ENCODE results near the gene FAT1.
A peak's percentile ranks its signal among the peaks of the same experiment; 100 is the strongest.

The FAT1 gene

GRCh38 chr4:186749611-186750281 lies 26.1 kb upstream of the FAT1 start:
- no peak for DNase-seq

DNA sequence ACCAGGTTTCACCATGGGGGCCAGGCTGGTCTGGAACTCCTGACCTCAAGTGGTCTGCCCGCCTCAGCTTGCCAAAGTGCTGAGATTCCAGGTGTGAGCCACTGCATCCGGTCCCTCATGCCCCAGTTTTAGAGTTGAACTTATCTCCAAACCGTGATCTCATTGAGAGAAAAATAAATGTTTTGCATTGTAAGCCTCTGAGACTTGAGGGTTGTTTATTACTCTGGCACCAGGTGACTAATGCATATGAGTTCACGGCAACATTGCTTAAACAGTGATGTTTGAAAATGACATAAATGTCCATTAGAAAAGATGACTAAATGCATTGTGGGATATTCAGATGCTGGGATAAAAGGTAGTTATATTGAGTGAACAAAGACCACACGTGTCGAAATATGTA lies 22.9 kb upstream of the FAT1 start:
- no peak for DNase-seq

DNA sequence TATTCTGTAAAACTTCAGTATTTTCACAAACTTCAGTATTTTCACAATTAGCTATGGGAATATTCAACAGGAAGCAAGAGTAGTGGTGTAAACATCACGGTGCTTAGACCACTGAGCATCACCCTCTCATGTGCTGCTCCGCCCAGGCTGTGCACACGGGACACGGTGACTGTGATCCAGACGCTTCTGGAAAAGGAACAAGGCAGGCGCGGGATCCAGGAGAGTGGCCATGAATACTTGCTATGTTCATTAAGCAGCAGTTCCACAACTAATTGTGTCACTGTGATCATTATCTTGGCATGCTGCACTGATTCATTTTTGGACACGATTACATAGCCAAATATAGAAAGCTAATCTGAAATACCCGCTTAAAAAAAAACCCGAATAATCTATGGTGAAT lies 19.6 kb upstream of the FAT1 start:
- DNase-seq, result no peak

GRCh38 chr4:186740822-186741221 lies 17.2 kb upstream of the FAT1 start:
- DNase-seq, result no peak

DNA sequence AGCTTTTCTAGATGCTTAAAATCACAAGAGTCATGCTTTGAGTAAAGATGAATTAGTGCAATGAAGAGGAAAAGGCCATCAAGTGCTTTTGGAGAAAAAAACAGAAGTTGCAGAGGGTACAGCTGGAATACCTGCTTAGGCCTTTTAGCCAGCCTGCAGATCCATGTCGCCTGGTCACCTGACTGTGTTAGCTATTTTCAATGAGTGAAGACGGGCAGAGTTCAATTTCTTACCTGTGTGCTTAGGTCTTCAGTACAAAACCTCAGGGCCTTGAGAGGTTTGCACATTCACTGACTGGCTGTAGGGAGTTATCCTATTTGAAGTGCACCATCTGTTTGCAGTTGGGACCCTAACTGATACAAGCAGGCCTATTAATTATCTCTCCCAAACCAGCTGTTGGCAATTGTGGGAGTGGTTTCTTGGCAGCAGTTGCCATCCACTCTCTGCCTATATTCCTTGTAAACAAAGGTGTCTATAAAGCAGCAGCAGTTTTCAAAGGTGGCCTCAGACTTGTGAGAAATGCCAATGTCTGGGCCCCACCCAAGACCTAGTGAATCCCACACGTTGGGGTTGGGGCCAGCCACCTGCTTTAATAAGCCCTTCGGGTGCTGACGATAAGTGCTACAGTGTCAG lies 16.3 kb upstream of the FAT1 start:
- DNase-seq, result no peak

DNA sequence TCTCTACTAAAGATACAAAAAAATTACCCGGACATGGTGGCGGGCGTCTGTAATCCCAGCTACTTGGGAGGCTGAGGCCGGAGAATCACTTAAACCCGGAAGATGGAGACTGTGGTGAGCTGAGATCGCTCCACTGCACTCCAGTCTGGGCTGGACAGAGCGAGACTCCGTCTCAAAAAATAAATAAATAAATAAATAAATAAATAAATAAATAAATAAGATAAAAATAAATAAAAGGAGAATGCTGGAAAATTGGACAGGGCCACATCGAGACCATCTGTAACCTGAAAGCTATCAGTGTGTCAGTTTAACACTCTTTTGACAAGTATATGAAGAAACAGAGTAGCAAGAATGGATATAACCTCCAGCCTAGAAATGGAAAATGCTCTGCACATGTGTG lies 15.7 kb upstream of the FAT1 start:
- DNase-seq, result no peak

DNA sequence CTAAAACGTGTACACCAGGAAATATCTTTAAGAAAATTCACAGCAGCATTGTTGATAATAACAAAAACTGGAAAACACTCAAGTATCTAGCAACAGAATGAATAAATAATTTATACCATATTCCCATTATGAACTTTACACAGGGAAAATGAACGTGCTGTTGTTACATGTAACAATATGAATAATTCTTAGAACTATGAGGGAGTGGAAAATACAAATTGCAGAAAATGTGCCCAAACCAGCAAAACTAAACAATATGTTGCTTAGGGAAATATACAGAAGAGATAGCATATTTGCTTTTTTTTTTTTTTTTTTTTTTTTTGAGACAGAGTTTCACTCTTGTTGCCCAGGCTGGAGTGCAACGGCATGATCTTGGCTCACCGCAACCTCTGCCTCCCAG lies 14.8 kb upstream of the FAT1 start:
- no peak for DNase-seq

GRCh38 chr4:186737427-186737826 lies 13.8 kb upstream of the FAT1 start:
- DNase-seq, result no peak

DNA sequence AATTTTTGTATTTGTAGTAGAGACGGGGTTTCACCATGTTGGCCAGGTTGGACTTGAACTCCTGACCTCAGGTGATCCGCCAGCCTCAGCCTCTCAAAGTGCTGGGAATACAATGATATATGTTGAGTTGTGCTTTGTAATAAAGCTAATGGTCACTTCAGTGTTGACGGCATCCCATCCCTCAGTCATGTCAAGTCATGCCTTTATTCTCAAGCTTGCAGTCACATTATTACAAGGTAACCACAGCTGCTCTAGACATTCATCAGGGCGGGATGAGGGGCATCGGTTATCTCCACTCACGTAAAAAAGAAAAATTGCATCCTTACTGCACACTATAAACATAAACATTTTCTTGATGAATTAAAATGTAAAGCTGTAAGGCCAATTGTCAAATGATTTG lies 12.8 kb upstream of the FAT1 start:
- DNase-seq, result no peak

GRCh38 chr4:186734251-186734650 lies 10.6 kb upstream of the FAT1 start:
- DNase-seq, result no peak

GRCh38 chr4:186733778-186734177 lies 10.1 kb upstream of the FAT1 start:
- DNase-seq, result no peak

GRCh38 chr4:186730621-186731020 lies 7.0 kb upstream of the FAT1 start:
- no peak for DNase-seq

GRCh38 chr4:186729856-186730255 lies 6.2 kb upstream of the FAT1 start:
- no peak for DNase-seq

DNA sequence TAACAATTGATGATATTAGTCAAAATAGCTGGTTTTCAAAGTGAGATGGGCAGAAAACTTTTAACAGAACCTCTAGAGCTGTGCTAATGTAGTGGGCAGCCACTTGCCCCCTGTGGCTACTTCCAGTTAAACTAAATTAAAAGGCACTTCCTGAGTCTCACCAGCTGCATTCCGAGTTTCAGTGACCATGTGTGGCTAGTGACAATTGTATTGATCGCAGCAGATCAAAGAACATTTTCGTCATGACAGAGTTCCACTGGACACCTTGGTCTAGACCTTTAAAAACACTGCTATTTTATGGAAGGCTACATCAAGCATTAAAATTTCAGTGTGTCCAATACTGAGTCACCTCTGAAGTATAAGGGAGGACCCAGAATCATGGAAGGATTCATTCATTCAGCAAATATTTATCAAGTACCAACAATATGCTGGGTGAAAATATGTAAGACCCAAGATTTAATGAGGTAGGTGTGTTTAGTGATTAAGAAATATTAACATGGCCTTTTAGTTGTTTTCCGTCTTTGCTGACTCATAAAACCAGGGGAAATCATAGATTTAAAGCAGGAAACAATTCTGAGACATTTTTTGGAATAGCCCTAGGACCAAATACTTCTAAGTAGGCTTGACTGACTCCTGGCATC lies 5.1 kb upstream of the FAT1 start:
- no peak for DNase-seq

DNA sequence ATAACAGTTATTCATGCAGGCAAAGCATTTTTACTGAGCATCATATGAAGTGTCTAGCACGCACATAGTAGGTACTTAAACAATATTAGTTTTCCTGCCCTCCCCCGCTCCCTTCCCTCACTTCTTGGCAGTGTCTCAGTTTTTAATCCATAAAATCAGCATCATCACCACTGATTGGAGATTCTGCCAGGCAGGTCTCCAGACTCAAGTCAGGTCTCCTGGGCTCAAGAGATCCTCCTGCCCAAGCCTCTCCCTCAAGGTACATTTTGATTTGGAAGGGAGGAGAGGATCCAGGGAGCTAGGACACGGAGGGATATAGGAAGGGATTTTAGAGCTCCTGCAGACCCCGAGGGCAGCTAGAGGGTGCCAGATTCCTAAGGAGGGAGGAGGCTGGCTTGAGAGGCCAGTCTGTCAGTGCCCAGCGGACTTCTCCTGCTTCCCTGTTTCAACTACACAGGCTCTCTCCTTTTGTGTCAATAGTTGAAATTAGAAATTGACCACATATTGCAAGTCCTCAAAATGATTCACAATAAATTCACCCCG lies 4.4 kb upstream of the FAT1 start:
- no peak for DNase-seq

GRCh38 chr4:186727169-186727976 lies 3.7 kb upstream of the FAT1 start:
- DNase-seq, result peak in 1 of 2 donors; percentile 15

- peak in 1 of 2 donors; percentile 50 for DNase-seq
Measured at GRCh38 chr4:186726426-186727168, 2.9 kb upstream of the FAT1 start.

DNA sequence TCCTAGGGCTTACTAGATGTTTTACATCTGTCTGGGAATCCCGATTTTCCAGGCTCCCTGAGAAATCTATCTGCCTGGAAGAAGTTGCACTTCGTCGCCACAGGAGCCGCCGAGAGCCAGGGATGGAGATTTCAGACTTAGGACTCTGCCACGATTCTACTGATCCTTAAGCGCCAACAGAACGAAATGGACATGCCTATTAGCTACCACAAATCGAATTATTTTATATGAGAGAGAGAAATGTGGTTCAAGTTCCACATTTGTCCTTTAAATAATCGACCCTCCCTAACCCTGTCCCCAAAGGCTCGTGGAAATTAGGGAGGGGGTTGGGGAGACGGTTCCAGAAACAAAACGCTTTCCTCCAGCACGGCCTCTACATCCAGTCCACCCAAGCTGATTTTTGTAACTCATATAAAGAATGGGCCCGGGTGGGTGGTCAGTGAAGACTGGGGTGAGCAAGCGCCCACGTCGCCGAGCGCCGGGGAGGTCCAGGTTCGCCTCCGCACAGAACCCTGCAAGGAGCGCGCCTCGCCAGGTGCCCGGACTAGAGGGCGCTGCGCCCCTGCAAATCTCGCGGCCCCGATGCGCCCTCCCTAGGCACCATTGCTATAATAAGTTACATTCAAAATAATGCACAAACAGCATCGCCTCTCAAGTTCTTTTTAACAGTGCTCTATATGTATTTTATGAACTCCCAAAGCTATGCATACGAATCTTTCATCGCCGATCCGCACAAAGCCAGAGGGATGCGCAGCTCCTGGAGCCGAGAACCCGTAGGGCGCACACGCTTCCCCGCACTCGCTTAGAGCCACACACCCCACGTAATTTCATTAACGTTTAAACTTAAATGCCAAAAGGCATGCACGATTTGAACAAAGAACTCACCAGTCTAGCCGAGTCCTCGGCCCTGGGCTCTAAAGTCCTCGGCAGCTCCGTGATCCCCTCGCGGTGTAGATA lies 2.1 kb upstream of the FAT1 start:
- peak; percentile 60 to 78 for DNase-seq

- peak in 1 of 2 donors; percentile 9 for DNase-seq
Measured at GRCh38 chr4:186724864-186725468, 1.3 kb upstream of the FAT1 start.

DNA sequence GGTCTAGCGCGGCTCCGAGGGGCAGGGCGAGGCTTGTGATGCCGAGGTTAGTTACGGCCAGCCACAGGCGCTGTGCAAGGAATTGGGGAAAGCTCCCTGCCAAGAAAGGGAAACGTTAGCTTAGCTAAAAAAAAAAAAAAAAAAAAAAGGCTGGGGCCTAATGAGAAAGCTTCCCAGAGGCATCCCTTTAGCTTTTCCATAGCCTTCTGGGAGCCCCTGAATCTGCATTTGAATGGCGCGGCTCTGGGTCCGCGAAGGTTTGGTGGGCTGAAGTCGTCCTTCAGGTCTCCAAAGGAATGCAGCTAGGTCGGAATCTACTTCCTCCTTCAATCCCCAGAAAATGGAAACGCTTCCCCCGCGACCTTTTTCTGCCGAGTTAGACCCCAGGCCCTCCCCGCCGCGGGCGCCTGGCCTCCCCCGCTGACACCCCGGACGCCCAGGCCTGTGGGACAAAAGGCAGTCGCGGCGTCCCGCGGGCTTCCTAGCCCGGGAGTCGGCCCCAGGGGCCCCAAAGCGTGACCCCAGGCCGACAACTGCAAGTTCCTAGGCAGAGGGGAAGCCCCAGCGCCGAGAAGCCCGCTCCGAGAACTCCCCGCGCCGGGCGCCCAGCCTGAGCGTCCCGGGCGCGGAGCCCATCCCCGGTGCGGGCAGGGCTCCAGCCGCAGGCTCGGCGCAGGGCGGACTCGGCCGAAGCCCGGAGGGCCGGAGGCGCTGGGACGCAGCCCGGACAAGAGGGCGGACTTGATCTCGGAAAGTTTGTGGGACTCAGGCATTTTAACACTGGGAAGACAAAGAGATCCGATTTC lies 605 bp upstream of the FAT1 start:
- peak; percentile 19 to 60 for DNase-seq

Data from hippocampal formation (tissue), 2 donors.